NCI-H2081 (cell line): Measurements from ENCODE around the gene EHBP1.

Experiments used
- DNase-seq, 2 experiments: peaks; one replicate each; lab custom pipeline; 2025; lab: John Stamatoyannopoulos, UW

The EHBP1 gene

DNA sequence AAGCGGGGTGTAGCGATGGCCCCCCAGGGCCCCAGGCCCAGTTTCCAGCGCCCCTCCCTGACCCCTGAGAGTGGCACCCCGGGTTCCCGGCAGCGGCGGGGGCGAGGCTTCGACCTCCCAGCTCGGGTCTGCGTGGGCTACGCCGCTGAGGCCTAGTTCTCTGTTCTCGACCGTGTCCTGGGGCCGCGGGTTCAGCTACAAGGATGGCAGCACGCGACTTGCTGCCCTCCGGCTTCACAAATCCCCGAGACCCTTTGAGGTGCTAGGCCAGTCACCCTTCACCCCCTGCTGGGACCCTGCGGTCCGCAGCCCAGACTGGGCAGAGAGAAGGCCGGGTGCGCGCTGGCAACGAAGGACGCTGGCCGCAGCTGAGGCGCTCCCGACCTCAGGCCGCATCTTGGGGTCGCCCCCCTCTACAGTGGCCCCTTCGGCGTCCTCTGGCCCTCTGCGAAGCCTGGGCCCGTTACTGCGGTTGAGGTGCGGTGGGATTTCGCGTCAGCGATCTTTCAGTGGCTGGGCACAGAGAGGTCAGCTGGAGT is 346.4 kb downstream of the EHBP1 start:
- DNase-seq, result no peak

DNA sequence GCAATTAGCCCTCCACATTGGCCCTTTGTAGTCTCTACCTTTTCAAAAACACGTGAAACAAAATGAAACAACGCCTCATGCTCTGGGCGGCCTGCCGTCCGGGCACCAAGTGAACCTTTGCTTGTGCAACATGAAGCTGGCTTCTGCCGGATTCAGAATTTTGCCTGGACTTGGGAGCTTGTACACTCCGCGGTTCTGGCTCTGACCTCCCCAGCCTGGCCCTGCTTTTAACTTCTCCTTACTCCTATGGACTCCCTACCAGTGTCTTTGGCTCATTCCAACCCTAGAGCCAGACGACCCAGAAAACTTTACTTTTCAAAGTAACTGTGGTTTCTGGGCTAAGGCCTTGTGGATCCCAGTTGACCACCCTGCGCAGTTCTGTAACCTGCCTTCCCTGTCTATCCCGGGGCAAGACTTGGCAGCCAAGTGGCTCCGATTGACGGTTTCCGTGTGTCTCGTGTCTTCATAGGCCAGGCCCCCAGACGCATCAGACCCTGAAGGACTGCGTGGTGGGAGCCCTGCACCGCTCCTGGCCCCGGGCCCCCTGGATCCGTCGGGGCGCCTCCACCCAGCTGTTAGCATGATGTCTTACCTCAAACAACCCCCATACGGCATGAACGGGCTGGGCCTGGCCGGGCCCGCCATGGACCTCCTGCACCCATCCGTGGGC is 347.0 kb downstream of the EHBP1 start:
- no peak for DNase-seq

DNA sequence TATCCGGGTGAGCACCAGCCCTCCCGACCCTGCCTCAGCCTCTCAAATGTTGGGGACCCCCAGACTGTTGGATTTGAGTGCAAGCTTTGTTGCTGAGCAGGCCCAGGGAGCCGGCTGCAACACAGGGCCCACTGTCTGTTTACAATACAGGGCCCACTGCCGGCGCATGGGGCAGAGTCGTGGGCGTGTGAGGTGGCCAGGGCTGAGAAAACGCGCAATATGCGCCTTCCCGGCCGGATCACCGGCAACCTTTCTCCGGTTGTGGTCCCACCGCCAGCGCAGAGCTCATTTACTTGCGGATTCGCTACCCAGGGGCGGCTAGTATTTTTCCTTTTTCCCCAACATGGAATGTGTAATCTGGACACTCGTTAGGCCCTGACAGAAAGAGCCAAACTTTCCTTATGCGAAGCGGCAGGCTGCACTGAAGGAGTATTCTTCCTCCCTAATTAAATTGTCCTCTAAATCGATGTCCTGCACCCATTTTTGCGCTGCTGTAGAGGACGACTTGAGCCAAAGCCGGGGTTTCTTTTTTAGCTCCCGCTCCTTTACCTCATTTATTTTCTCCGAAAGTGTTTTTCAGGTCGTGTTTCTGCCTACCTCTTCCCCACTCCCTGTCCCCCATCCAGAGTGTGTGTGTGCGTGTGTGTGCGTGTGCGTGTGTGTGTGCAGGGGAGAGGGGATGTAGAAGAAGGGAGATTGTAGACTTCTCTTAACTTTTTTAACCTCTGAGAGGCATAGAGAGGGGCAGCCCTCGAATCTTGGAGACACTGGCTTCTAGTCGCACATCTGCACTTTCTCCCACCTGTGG is 347.8 kb downstream of the EHBP1 start:
- DNase-seq, result no peak

DNA sequence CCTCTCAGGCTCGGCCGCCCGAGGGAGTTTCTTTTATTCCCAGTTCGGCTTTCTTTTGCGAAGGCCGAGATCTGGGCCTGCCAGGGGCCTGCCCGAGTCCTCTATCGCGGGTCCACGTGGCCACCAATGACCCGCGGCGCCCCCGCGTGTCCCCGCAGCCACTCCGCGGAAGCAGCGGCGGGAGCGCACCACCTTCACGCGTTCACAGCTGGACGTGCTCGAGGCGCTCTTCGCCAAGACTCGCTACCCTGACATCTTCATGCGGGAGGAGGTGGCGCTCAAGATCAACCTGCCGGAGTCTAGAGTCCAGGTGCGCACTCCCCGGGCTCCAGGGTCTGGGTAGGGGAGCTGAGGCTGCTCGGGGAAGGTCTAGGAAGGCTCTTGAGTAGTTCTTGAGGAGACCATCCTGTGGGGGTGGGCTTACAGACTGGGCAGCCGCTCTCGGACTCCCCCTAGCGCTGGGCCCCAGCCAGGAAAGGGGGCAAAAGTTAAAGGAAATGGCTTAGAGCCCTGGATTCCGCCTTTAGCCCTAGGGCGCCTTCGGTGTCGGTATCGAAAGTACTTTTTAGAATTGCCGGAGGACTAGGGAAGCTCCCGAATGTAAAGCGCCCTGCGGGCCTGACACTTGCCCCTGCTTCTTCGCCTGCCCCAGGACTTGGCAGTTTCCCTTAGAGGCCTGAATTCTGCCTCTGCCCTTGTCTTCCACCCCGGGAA is 348.5 kb downstream of the EHBP1 start:
- no peak for DNase-seq

DNA sequence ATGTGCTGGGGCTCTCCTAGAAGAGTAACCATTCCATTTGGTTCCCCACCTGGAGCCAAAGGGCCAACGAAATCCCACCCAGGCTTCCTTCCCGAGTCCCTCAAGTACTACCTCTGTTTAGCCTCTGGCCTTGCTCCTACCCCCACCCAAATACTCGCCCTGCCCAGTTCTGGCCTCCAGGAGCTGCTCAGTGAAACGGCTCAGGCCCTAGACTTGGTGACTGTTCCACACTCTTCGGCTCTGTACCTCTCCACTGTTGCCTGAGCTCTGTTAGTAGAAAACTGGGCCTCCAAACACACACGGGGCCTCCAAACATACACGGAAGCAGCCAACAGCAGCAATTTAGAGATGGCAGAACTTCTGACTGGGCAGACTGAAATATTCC is 349.3 kb downstream of the EHBP1 start:
- no peak for DNase-seq

DNA sequence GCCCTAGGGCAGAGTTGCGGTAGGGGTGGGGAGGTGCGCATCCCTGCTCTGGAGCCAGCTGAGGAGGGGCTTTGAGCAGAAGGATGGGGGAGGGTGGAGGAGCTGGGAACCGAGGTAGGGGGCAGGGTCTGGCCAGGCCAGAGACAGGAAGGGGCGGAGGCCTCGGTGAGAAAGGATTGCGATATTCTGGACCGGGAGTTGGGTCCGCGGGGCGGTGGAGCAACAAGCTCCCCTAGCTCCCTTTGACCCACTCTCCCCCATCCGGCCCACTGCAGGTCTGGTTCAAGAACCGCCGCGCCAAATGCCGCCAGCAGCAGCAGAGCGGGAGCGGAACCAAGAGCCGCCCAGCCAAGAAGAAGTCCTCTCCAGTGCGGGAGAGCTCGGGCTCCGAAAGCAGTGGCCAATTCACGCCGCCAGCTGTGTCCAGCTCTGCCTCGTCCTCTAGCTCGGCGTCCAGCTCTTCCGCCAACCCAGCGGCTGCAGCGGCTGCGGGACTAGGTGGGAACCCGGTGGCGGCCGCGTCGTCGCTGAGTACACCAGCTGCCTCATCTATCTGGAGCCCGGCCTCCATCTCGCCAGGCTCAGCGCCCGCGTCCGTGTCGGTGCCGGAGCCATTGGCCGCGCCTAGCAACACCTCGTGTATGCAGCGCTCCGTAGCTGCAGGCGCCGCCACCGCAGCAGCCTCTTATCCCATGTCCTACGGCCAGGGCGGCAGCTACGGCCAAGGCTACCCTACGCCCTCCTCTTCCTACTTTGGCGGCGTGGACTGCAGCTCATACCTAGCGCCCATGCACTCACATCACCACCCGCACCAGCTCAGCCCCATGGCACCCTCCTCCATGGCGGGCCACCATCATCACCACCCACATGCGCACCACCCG is 350.0 kb downstream of the EHBP1 start:
- DNase-seq, result no peak

DNA sequence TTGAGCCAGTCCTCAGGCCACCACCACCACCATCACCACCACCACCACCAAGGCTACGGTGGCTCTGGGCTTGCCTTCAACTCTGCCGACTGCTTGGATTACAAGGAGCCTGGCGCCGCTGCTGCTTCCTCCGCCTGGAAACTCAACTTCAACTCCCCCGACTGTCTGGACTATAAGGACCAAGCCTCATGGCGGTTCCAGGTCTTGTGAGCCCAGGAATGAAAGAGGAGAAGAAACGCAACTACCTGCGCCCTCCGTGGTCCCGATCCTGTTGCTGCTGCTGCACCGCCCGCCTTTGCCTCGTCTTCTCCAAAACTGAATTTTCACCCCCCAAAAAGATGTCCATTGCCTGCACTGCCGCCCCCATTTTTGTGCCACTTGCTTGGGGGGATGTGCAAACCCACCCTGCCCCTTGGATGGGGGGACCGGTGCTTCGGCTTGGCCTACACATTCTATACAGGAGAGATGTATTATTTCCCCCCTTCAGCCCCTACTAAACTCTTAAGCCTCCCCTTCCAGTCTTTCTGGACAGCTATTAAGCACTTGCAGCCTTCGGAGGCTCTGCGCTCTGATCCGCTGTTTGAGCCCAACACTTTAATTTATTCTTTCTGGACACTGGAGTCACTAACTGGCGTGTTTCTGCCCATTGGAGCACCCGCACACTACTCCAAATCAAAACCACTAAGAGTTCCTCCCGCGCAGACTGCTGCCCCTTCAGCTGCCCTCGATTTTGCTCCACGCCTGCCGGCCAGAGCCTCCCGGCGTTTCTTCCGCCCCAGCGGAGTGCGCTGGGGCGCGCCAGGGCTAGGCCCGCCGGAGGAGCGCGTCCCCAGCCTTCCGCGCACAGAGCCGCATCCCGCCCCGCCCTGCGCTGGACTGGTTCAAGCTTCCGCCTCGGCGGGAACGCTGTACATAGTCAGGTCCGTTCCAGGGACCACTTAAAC is 350.9 kb downstream of the EHBP1 start:
- no peak for DNase-seq

DNA sequence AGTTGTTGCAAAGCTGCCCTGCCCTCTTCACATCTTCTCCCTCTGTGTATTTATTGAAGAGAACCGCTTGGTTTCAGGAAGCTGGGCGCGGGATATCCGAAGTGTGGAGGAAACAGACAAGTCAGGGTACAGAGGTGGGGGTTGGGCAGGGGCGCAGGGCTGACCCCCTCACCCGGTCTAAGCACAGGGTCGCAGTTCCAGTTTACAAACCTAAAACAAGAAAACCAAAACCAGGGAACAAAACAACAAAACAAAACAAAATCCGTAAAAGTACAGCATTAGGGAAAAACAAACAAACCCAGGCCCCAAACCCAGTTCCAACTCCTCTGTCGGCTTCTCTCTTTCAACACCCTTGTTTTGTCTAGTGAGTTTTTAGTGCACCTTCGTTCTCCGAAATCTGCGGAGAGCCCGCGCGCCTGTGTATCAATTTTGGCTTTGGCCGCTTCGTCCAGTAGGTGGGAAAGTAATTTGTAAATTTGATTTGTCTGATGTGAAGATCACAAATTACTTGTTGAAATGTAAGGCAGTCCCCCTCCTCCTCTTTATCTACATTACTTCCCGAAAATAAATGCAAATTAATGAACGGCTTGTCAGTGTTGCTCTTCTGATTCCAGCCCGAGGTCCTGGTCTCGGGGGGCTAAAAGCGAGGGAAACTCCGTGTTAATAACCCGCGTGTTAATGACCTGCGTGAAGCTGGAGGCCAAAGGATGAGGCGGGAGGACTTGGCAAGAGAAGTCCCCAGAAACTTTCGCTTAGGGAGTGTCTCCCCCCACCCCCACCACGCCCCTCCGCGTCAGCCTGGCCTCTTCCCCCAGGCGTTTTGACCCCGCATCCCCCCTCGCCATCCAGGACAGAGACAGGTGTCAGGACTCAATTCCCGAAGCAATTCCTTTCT is 352.0 kb downstream of the EHBP1 start:
- no peak for DNase-seq

DNA sequence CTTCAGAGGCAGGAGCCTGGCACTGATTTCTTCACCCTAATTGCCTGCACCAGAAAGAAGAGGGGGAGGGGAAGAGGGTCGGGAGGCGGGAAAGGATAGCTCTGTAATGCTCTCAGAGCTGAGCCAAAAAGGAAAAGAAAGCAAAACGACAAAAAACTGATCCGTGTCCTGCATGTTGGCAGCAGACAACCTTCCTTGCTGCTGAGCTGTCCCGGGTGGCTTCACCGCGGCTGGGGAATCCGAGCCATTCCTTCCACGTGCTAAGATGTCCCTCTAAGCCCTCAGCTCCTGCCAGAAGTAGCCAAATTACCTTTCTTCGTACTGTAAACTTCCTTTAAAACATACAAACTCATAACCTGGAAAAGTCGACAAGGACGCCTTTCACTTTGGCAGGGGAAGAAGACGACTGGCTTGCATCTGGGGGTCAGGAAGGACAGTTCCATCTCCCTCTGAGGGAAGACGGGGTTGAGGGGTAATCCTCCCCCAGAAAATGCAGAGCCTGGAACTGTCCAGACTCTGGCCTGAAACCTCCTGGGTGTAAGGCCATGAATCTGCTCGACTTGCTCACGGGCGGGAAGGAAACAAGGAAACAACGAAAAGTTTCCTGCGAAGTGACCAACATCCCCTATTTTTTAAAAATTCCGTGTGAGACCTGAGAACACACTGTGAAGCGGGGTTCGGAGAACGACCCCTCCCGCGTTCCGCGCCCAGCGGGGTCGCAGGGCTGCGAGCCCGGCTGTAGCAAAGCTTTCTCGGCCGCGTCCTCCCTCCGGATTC is 352.8 kb downstream of the EHBP1 start:
- no peak for DNase-seq

DNA sequence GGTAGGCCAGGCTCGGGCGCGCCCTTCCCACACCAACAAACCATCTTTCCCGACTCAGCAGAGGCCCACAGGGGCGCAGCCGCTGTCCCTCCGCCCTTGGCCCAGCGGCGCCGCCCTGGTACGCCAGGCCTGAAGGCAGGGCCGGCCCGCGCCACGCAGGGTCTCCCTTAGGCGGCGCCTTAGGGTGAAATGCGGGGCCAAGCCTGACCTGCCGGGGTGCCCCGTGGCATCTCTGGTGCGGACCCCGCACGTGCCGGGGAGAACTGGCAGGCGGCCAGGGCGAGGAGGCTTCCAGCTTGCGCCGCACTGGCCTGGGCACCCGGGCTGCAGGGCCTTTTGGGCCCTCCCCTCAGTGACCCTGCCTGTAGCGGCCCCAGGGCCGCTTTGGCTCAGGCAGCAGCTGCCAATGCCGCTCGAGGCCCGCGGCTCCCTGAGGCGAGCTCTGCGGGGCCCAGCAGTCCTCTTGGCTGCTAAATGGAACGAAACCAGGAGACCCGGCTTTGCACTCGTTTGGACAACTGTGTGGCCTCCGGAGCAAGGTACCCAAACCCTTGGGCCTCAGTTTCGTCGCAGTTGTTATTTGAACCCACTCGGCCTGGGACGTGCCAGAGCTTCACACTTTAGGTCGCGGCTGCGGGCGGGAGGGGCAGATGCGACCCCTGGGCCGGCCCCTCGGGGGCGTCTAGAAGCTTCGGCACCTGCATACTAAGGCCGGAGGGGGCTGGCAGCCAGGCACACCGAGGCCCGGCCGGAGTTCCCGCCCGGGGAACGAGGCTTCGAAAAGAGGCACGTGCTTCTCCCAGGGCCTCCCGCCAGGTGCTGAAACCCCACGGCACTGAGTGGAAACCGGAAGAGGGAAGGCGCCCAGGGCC is 353.6 kb downstream of the EHBP1 start:
- DNase-seq, result no peak

DNA sequence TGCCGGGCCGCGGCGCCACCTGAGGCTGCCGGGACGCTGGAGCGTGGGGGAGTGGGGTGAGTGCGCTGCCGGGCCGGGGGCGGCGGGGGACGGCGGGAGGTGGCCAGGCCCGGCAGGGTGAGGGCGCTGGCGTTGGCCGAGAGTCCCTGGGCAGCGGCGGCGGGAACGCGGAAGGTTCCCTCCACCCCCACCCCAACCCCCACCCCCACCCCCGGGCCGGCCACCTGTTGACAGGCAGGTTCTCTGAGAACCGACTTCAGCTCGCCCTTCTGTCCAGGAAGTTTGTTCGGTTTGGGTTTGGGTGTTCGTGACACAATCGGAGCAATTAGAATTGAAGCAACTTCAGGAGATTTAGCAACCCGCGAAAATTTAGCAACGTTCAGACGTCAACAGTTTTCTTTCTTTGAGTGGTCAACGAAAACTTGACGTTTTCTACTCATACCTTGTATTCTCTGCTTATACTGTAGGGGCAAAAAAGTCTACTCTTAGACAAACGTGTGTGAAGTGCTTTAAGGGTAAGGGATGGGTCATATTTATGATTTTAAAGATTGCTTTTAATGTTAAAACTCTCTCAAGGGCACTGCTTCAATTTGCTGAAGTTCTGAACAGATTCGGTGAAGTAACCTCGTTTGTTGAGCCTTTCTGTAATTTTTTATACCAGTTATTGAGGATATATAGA is 354.4 kb downstream of the EHBP1 start:
- no peak for DNase-seq

DNA sequence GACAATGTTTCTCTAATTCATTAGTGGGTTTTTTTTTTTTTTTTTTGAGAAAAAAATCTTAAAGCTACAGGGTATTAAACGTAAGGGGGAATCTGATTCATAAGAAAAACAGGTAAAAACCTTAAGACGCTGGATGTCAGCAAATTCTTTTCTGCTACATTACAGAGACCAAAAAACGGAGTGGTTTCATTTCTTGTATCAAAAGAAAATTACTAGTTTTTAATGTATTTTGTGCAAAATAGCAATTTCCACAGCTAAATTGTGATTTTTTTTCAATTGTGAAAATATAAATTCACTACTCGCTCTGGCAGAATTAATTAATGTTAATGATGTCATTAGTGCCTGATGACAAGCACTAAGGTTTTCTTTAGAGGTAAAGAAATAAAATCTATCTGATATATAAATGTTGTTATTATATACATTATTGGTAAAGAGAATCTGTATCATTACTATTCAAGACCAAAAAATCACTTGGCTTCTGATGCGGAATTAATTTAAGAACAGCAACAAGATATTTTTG is 355.0 kb downstream of the EHBP1 start:
- DNase-seq, result no peak

DNA sequence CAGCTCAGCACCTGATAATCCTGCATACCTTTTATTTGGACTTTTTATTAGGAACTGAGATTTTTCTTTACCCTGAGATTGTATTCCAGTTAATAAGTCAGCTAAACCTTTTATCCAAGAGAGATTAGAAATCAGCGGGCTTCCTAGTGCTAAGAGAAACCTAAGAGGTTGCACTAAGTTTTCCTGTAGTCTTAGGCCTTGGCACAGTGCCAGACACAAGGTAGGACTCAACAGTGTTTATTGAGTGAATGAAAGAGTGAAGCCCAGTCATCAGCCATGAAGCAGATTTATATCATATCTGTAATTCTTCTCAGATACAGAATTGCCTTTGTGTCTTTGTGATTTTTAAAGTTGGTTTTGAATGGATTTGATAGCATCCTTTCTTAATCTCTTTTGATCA is 358.7 kb downstream of the EHBP1 start:
- DNase-seq, result no peak

DNA sequence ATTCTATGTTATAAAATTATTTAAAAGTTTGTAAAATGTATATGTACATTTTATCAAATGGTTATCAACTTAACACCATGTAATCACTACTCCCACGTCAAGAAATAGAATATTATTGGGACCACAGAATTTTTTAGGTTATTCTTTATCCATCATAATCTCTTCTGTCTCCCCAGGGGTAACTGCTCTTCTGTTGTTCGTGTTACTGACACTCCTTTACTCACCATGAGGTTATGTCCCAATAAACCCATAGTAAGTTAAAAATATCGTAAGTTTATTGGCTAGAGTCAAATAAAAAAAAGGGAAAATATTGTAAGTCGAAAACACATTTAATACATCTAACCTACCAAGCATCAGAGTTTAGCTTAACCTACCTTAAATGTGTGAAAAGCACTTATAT is 359.1 kb downstream of the EHBP1 start:
- DNase-seq, result no peak

DNA sequence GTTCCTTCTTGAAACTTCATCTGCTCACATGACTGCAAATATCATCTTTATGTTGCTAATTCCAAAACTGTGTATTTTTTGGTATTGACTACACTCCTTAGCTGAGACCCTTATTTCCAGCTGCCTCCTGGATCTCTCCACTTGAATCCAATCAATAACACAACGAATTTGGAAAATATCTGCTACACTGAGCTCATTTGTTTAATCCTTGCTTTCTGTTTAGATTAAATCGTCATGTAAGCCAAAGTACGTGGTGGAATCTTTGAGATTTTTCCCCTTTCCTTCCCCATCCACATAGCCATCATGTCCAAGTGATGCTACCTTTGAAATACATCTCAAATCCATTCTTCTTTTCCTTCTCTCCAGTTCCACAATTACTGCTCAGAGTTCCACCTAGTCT is 360.8 kb downstream of the EHBP1 start:
- no peak for DNase-seq

DNA sequence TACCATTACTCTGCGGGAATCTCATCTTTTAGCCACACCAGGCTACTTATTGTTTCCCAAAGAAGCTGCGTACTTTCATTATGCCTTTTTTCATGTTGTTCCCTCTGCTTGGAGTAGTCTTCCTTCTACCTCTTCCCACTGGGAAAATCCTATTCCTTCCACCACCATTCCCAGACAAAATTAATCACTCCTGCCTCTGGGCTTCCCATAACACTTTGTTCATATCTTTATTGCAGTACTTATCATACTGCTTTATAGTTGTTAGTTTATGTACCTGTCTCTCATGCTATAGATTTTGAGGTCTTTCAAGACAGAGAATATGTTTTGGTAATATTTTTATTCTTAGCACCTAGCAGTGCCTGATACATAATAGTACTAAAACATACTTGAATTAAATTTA is 361.3 kb downstream of the EHBP1 start:
- DNase-seq, result no peak

DNA sequence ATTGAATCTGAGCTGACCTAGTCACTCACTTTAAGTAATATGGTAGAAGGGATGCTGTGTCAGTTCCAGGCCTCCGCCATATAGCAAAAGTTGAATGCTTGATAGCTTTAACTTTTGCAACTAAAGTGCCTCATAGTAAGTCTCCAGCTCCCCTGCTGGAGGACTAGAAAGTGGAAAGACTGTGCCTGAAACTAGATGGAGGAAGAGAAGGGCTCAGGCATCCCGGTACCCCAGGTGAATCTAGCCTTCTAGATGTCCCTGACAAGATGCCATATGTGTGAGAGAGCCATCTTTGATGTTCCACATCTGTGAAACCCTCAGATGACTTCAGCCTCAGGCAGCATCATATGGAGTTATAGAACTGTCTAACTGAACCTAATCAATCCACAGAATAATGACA is 366.2 kb downstream of the EHBP1 start:
- no peak for DNase-seq
